Skeletal muscle tissue (tissue), 4 donors: ENCODE measurements around the gene ZNF587. TPM values are rescaled to one million over a fixed set of nuclear protein-coding genes. Genes with fewer than 3 reads are reported as not detected.
A peak's percentile ranks its signal among the peaks of the same experiment; 100 is the strongest.
"Not testable (repeated sequence)": the region's sequence is repeated elsewhere in the genome, so short reads cannot be mapped to it uniquely, and the experiment has no call there.

Experiments
- H3K27ac ChIP-seq: one replicate; pipeline ENCODE4 v1.7.0; 2013; ENCODE audit warnings: mild to moderate bottlenecking, low read depth, low read length, inconsistent platforms
- H3K27me3 ChIP-seq, 3 donors: one replicate each; pipeline ENCODE4 v1.7.0; 2013; ENCODE audit warnings: low read length in 3 of 3; ENCODE audit not compliant: control insufficient read depth in 3 of 3, insufficient read depth in 3 of 3
- H3K36me3 ChIP-seq, 3 donors: one replicate each; pipeline ENCODE4 v1.7.0; 2013; ENCODE audit warnings: low read length in 3 of 3; ENCODE audit not compliant: control insufficient read depth in 3 of 3, insufficient read depth in 3 of 3
- H3K4me1 ChIP-seq, 3 donors: one replicate each; pipeline ENCODE4 v1.7.0; 2013; ENCODE audit warnings: low read length in 3 of 3, mild to moderate bottlenecking in 3 of 3; ENCODE audit not compliant: control insufficient read depth in 3 of 3, insufficient read depth in 3 of 3
- H3K4me3 ChIP-seq, 3 donors: one replicate each; pipeline ENCODE4 v1.7.0; 2013; ENCODE audit warnings: low read length in 3 of 3
- H3K9ac ChIP-seq, 3 donors: one replicate each; pipeline ENCODE4 v1.7.0; 2013; ENCODE audit warnings: low read length in 3 of 3, mild to moderate bottlenecking in 3 of 3, moderate library complexity in 2 of 3, low read depth in 1 of 3
- H3K9me3 ChIP-seq, 3 donors: one replicate each; pipeline ENCODE4 v1.7.0; 2013; ENCODE audit warnings: low read length in 3 of 3; ENCODE audit not compliant: control insufficient read depth in 3 of 3
- total RNA-seq: library from RNA; depleted of rRNA; stranded (reverse); fragments of >200 nt; gene quantifications from one replicate; pipeline ENCODE4 v1.2.3, GENCODE V29; 2014
- donor health status: Osteomylitis.

Gene ZNF587
- total RNA-seq, 1 donor from 2014 or later, result 18.8 TPM

- not testable (repeated sequence) for H3K4me3 ChIP-seq, H3K9me3 ChIP-seq, H3K27me3 ChIP-seq, H3K27ac ChIP-seq, H3K36me3 ChIP-seq, H3K9ac ChIP-seq
- peaks cover 3 to 15% (median 11%) of the 10 kb centered on the region in 3 donors for H3K4me1 ChIP-seq
Measured at GRCh38 chr19:57821501-57821900, 28.2 kb upstream of the ZNF587 start.

- peaks cover 3 to 15% (median 11%) of the 10 kb centered on the region in 3 donors for H3K4me1 ChIP-seq
- H3K27me3 ChIP-seq, H3K9me3 ChIP-seq, H3K9ac ChIP-seq, H3K4me3 ChIP-seq, H3K27ac ChIP-seq, H3K36me3 ChIP-seq: not testable (repeated sequence)
Measured at GRCh38 chr19:57823155-57823554, 26.5 kb upstream of the ZNF587 start.

- not testable (repeated sequence) for H3K9ac ChIP-seq, H3K27ac ChIP-seq, H3K4me3 ChIP-seq, H3K9me3 ChIP-seq, H3K36me3 ChIP-seq, H3K27me3 ChIP-seq
- H3K4me1 ChIP-seq, result peaks cover 3 to 15% (median 11%) of the 10 kb centered on the region in 3 donors
Measured at GRCh38 chr19:57823608-57824007, 26.1 kb upstream of the ZNF587 start.

GRCh38 chr19:57825511-57825910, 24.1 kb upstream of the ZNF587 start:
- Histone ChIP-seq H3K4me1 (peaks cover 3 to 6% (median 5%) of the 10 kb centered on the region in 3 donors), H3K4me3 (no peak overlapping the region), H3K27ac (no peak overlapping the region), H3K27me3 (no peaks in the 10 kb centered on the region), H3K9ac (no peak overlapping the region), H3K9me3 (no peaks in the 10 kb centered on the region), H3K36me3 (no peaks in the 10 kb centered on the region)

- peaks cover 0 to 3% (median 0%) of the 10 kb centered on the region in 3 donors for H3K4me1 ChIP-seq
- H3K27ac ChIP-seq, result peak overlapping the region; percentile 61
- no peaks in the 10 kb centered on the region for H3K36me3 ChIP-seq
- no peaks in the 10 kb centered on the region for H3K9me3 ChIP-seq
- H3K4me3 ChIP-seq, result no peak overlapping the region
- no peak overlapping the region for H3K9ac ChIP-seq
- H3K27me3 ChIP-seq, result no peaks in the 10 kb centered on the region
Measured at GRCh38 chr19:57829316-57829715, 20.3 kb upstream of the ZNF587 start.

GRCh38 chr19:57830071-57830602, 19.5 kb upstream of the ZNF587 start, which contains the start of gene ZNF587B:
TSS of gene ZNF587B (plus strand) at chr19:57830299. CDS start at chr19:57830529, 230 bp downstream.
- no peaks in the 10 kb centered on the region for H3K36me3 ChIP-seq
- peak within 1 kb of the TSS; percentile 55 to 86 (median 77) for H3K9ac ChIP-seq
- H3K4me3 ChIP-seq, result peak within 1 kb of the TSS; percentile 81 to 88 (median 83)
- H3K27me3 ChIP-seq, result no peaks in the 10 kb centered on the region
- peaks cover 0 to 3% (median 0%) of the 10 kb centered on the region in 3 donors for H3K4me1 ChIP-seq
- no peaks in the 10 kb centered on the region for H3K9me3 ChIP-seq
- H3K27ac ChIP-seq, result peak within 1 kb of the TSS; percentile 61

GRCh38 chr19:57836991-57837390, 12.7 kb upstream of the ZNF587 start:
- not testable (repeated sequence) for H3K4me1 ChIP-seq, H3K27me3 ChIP-seq, H3K36me3 ChIP-seq, H3K27ac ChIP-seq, H3K4me3 ChIP-seq, H3K9ac ChIP-seq, H3K9me3 ChIP-seq

GRCh38 chr19:57838622-57839191, 11.0 kb upstream of the ZNF587 start:
- H3K27ac ChIP-seq, H3K4me3 ChIP-seq, H3K9me3 ChIP-seq, H3K27me3 ChIP-seq, H3K9ac ChIP-seq, H3K4me1 ChIP-seq: not testable (repeated sequence)
- peaks cover 4 to 18% (median 5%) of the 10 kb centered on the region in 3 donors for H3K36me3 ChIP-seq

- H3K27me3 ChIP-seq, result no peaks in the 10 kb centered on the region
- no peak overlapping the region for H3K4me3 ChIP-seq
- H3K36me3 ChIP-seq, result peaks cover 6 to 18% (median 10%) of the 10 kb centered on the region in 3 donors
- no peaks in the 10 kb centered on the region for H3K4me1 ChIP-seq
- no peaks in the 10 kb centered on the region for H3K9me3 ChIP-seq
- H3K27ac ChIP-seq, result no peak overlapping the region
- no peak overlapping the region for H3K9ac ChIP-seq
Measured at GRCh38 chr19:57841122-57841763, 8.4 kb upstream of the ZNF587 start.

GRCh38 chr19:57847164-57847563, 2.5 kb upstream of the ZNF587 start:
- not testable (repeated sequence) for H3K9me3 ChIP-seq, H3K4me3 ChIP-seq, H3K27me3 ChIP-seq, H3K9ac ChIP-seq, H3K36me3 ChIP-seq, H3K27ac ChIP-seq
- H3K4me1 ChIP-seq, result peaks cover 8 to 18% (median 9%) of the 10 kb centered on the region in 3 donors
